HG03108 (cell line): ENCODE data around the gene GABRQ.

Experiments used
- ATAC-seq: cut with Tn5 transposase; IDR thresholded peaks from one replicate; pipeline ENCODE4 v1.9.1; 2021; ENCODE audit warnings: moderate library complexity; ENCODE audit not compliant: unreplicated experiment

The GABRQ gene

DNA sequence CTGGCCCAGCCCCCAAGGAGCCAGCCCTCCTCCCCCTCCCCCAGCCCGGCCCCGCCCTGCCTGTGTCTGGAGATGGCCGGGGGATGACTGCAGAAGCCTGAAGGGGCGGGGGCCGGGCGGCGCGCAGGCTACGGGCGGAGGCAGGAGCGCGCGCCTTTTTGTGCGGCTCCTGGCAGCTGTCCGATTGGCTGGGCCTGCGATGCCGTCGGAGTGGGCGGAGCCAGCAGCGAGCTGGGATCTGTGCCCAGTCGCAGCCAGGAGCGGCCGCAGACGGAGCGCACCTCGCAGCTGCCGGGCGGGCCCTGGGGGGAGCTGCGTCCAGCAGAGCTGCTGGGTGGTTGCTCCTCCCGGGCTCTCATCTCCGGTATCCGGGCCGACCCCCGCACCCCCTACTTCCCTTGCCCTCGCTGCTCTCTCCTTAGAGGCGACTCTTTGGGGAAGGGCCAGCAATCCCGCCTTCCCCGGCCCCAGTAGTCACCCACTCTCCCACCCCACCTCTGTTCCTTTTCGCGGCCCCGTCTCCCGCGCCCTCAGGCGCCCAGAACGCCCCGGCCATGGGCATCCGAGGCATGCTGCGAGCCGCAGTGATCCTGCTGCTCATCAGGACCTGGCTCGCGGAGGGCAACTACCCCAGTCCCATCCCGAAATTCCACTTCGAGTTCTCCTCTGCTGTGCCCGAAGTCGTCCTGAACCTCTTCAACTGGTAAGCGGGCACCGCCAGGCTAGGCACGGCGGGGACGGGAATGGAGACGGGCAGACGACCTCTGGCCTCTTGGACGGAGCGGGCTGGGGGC lies at the start of gene GABRQ:
Gene GABRQ (plus strand): TSS at position 247 of the 794 bp plus-strand sequence. CDS start 308 bp downstream, at position 555.
- no peak for ATAC-seq

DNA sequence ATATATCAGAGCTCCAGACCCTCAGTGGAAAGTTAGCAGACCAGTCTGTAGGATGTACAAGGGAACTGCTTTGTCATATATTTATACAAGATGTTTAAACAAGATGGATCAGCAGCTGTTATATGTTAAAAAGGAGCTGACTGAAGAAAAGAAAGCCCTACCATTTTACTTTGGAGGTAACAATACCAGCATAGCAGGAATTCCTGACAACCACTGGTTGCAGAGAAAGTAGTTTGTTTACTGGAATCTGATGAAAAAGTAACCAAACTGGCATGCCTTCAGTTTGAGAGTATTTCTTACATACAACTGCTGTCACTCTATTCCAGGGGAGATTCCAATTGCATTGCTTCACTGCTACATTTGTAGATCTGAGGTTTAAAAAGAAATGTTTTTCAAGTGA lies 49.5 kb upstream of the GABRQ start:
- ATAC-seq: no peak

DNA sequence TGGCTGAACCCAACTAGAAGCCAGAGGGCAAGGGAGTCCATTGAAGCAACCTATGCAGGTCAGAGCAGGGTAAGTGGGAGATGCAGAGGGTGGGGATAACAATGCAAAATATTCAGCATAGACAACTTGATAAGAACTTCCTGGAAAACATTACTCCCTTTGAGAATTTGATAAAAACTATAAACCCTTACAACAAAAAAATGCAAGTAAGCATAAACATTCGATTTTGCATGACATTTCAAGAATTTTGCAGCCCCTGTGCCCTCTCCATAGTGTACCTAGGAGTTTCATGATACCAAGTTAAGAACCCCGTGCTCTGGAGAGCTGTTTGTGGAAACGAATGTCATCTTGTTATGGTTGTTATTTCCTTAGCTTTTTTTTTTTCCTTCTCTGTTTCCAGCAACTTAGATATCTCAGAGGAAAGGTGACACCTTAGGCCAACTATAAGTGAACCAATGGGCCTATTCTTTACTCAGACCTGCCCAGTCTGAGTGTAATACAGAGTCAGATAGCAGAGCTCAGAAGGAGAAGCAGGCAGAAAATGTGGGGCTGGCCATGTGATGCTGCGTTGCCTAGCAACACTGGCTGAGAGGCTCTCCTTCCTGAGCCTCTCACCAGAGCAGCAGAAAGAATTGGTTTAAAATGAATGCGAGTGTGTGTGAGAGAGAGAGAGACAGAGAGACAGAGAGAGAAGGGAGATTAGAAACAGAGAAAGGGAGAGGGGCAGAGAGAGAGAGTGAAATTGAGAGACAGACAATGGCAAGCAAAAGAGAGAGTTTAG lies 36.7 kb upstream of the GABRQ start:
- ATAC-seq: no peak

DNA sequence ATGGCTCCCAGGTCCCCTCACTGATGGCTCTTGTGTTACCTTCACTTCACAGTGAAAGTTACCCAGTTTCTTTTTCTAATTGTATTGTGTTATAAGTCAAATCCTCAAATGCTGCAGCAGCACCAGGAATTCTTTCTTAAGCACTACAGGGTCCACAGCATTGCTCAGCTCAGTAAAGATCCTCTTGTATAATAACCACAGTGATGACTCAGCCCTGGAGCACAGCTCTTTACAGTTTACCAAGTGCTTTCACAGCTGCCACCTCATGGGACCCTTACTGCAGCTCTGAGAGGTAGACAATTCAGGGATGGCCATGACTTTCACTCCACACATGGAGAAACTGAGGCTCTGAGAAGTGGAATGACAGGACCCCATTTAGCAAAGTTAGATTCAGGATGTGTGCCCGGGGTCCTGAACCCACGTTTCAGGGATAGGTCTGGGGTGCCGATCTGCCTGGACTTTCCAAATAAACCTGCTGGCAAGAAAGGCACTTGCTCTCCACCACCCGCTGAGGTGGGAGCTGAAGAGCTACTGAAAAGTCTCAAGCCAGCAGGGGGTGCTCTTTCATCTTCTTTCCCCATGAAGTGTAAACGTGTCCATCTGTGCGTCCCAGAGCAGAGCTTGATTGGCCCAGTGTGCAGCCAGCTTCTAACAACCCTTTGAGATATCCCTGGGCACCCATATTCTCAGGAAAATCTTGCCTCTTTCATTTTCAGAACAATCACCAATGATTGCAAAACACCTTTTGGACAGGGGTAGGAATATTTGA lies 35.7 kb upstream of the GABRQ start:
- ATAC-seq: no peak

DNA sequence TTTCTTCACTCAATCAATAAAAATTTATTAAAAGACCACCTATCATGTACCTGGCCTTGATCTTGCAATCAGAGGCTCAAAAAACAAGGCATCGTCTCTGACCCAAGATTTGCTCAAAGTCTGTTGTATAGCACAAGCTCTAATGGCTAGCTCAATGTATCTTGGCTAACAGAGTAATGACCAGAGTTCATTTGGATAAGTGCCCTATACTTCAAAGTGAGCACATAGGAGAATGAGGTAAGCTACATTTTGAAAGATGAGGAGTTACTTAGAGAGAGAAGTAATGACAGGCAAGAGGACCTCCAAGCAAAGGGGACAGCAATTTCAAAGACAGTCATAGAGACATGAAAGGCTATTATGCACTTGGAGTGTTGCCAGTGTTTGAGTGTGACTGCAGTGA lies 22.9 kb upstream of the GABRQ start:
- no peak for ATAC-seq

DNA sequence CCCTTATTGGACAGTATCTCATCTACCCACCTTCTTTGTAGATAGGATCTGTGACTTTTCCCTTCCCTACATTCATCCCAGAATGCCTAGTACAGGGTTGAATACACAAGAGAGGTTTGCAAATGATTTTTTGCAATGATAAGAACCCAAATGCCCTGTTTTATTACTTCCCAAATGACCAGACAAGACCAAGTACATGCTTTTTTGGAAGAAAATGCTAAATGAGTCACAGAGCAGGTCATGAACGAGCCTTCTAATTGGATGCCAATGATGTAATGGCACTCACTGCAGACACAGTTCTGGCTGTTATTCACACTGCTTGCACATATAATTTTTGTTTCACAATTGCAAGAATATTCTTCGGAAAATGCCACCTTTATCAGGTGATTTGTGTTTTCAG lies 17.8 kb upstream of the GABRQ start:
- ATAC-seq: no peak

DNA sequence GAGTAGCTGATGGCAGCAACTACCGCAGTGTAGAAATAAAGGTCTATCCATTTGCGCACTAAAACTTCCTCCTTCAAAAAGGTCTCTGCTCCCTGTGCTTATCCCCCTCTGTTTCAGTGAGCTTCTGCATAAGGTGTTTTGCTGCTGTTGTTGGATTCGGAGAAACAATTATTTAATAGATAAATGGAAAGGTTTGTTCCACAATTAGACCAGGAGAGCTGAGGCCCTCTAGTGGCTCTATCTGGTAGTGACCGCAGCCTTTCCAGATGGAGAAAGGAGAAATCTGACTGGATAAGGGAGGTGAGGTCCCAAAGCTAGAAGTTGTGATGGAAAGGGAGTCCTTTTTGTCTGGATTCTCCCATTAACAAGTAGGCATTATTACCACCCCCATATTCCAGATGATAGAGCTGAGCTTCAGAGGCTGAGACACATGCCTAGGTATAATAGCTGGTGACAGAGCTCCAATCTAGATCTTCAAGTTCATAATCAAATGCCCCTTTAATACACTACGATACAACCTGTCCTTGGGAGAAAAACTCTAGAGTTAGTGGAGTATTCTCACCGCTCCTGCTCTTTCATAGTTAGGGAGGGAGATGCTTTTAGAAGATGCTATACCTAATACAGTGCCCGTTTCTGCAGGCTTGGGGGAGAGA lies 5.1 kb upstream of the GABRQ start:
- ATAC-seq: no peak

DNA sequence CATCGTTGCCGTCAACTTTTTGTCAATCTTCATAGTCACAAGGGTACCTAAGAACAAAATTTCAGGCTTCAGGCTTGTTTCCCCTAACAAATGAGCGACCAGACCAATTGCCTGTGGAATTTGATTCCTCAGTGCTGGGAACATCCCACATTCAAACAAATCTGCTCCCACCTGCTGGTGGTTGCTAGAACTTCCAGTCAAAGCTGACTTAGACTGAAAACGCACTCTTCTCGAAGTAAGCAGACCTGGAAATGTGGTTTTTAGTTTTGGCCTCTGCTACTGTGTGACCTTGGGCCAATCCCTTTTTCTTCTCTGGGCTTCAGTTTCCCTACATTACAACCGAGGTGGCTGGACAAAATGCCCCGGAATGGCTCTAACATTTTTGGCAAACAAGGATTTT lies 1.8 kb upstream of the GABRQ start:
- ATAC-seq: no peak

DNA sequence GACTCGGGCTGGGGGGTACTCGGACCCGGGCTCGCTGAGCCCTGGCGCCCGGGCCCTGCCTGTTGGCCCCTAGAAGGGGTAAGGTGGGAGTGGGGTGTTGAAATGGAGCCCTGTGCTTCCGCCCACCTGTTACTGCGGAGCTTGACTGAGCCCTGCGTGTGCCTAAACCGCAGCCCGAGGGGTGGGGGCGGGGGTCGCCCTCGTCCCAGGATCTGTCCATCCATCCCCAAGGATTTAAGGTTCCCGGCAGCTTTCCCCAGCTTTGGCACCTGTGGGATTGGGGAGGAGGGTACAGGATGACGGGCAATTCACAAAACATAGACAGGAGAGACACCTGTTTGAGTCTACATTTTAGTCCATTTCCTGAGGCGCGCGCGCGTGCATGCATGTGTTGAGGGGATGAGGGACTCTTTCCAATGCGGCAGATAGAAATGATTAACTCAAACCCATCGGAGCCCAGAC lies 779 bp downstream of the GABRQ start:
- no peak for ATAC-seq

DNA sequence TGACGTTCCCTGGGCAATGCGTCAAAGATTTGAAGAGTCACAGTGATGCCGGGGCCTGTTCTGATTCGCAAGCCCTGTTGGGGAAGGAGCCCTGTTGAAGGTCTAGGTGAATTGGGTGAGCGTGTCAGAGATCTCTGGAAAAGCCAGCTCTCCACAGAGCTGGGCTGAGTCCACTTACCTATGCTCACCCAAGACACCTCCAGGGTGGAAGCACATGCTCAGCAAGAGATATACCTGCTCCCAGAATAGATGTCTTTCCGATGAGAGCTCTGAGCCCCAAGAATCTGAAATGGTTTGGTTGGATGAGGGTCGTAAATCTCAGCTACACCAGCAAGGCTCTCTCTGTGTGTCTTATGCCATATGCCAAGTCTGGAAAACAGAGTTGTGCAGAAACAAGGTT lies 1.7 kb downstream of the GABRQ start:
- ATAC-seq: no peak

DNA sequence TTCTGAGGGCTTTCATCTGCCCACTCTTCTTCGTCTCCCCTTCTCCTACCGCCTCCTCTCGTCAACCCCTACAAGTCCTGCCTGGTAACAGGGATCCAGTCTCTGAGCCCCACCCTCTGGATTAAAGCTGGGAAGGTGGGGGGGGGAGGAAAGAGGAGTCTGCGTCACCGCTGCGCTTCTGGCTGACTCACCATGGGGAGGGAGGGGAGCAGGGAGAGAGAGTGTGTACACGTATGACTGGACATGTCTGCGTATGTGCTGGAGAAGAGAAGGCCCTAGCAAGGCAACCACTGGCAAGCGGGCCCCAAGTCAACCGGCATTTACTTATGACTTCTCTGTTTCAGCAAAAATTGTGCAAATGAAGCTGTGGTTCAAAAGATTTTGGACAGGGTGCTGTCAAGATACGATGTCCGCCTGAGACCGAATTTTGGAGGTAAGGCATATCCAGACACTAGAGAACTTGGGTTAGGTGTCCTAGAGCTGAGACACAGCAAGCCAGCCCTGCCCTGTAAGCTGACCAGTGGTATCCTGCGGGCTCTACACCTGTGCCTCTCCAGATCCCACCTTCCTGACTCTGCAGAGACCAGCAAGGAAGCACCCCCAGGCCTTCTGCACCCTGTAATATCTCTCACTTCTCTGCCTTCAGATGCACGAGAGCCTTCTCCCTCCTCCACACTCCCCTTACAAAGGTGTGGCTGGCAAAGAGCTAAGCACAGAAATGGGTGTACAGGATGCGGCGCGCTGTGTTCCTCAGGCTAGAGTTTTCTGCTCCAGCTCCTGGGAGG lies 2.5 kb downstream of the GABRQ start:
- ATAC-seq: no peak

DNA sequence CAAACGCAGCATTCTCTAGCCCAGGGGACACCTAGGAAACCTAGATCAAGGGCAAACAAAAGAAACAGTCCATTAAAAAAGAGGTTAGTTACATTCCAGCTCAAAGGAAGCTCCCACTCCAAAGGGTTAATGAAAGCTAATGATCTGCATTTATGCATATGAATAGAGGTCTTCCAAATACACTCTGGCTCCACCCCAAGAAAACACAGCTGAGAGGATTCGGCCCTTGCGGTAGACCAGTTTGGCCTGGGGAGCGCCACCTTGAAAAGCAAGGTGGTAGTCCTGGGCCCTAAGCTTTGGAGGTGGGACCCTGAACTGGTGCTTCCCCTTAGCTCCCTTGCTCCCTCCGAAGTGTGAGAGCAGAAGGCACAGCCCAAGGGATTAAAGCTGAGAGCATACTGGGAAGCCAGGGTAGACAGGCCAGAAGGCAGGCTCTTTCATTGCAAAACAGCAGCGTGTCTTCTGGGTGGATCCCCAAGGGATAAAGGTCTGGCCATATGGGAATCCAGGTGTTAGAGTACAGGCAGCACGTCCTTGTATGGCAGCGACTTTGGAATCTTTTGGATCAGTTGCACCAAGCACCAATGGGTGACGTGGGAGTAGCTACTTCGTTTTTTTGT lies 3.7 kb downstream of the GABRQ start:
- ATAC-seq: no peak

DNA sequence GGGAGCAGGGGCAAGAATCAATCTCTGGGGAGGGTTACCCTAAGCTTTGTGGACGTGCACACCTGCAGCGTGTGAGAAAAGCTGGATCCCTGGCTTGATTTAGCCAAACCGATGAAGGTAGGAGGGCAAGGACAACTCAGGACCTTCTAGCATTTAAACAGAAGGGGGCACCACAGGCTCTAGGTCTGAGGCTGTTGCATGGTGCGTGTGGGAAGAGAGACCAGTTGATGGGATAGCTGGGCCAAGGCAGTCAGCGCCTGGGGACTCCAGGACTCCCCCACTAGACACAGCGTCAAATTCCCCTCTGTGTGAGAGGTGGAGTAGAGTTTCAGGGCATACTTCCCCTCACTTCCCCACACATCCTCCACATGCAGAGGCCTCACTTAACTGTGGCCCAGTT lies 4.3 kb downstream of the GABRQ start:
- no peak for ATAC-seq

DNA sequence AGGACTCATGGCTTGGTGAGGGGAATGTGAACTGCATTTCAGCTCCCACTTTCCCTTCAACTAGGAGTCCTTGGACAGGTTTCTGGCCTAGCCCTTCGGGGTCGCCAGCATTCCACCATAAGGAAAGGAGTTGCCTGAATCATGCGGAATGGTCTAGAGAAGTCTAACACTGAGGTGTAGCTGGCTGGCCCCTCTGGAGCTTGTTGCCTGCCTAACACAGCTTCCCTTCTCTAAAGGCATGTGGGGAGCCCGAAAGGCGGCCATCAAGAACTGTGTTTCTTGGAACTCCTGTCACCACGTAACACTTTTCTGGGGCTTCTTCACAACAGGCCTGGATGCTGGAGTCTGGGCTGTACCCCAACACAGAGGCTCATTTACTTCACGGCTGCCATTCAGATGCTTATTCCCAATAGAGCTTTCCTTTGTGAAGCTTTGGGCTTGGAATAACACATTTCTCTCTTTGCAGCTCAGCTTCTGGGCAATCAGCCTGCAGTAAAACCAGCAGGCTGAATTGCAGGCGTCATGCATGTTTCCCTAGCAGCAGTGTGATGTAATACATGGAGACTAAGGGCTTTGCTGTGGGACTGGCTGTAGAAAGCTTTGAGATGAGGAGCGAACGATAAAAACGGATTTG lies 5.4 kb downstream of the GABRQ start:
- no peak for ATAC-seq

DNA sequence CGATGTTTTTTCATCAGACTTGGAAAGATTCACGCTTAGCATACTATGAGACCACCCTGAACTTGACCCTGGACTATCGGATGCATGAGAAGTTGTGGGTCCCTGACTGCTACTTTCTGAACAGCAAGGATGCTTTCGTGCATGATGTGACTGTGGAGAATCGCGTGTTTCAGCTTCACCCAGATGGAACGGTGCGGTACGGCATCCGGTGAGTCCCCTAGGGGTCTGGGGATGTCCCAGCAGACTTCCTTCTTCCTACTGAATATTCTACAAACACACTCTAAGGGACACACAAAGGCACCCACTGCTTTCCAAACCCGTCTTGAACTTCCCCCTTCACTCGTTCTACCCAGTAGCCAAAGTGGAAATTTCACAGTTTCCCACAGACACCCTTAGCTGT lies 9.3 kb downstream of the GABRQ start:
- no peak for ATAC-seq

DNA sequence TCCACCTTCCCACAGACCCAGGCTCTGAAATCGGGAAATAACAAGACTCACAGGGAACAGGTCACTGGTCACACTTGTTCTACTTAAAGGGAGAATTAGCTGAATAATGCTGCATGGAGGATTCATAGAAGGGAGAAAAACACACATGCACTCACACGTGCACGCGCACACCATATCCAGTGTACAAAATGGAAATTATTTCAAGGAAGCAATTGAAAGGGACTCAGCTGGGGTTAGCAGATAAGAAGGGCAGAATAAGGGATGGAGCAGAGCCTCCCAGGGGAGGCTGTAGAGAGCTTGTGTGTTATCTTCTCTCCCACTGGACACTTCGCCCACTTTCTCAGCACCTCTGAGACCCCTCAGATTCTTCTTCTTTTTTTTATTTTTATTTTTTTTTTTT lies 10.3 kb downstream of the GABRQ start:
- no peak for ATAC-seq

DNA sequence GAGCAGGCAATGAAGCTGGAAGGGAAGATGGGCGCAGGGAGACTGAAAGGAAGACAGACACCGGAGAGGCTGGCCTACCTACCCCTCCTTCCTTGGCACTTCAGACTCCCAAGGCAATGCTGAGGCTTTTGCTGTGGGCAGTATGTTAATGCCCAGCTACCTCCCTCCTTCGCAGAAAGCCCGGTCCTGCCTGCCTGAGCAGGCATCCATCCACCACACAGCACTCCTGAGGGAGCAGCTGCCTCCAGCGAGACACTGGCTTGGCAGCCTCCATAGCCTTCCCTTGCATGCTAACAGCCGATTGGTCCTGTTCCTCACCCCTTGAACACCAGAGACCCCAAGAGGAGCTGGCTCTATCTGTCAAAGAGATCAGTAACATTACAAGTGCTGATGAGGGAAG lies 14.4 kb downstream of the GABRQ start:
- no peak for ATAC-seq

DNA sequence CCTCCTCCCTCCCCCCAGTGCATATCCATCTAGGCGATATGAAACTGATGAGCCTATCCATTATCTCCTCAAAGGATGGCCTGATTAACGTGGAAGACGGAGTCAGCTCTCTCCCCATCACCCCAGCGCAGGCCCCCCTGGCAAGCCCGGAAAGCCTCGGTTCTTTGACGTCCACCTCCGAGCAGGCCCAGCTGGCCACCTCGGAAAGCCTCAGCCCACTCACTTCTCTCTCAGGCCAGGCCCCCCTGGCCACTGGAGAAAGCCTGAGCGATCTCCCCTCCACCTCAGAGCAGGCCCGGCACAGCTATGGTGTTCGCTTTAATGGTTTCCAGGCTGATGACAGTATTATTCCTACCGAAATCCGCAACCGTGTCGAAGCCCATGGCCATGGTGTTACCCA lies 14.8 kb downstream of the GABRQ start:
- ATAC-seq: no peak

DNA sequence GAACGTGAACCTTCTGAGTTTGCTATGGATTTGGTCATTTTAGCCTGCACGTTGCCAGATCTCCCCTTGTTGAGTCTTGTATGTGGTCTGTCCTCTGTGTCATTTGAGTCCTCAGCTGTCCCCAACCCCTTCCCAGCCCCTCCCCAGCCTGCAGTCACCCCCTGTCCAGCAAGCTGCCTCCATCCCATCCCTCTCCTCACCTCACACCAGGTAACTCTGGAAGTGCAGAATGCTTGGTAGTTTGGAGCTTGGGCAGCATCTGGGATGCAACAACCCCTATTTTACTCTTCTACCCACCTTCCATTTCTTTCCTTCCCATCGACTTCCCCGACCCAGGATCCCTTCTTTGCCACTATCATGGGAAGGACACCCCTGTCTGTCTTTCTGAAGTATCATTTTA lies 18.4 kb downstream of the GABRQ start:
- no peak for ATAC-seq
